Naive thymus-derived CD4-positive, alpha-beta T cell (primary cell): ENCODE data around the gene BIN1. TPM values are rescaled to one million over a fixed set of nuclear protein-coding genes. Genes with fewer than 3 reads are reported as not detected.

ENCODE experiments used
- ATAC-seq: fragments of 150-1000 bp; cut with Tn5 transposase; 2 replicates; pipeline ENCODE4 v1.10.0; 2021; ENCODE audit warnings: mild to moderate bottlenecking, moderate library complexity
- CTCF ChIA-PET: fragments of 350-600 bp; sonication (Branson Sonifier 250); formaldehyde crosslinking; loops from one replicate; lab custom pipeline; 2021; ENCODE audit warnings: antibody characterized with exemption; lab: Charles Lee
- POLR2A ChIA-PET: fragments of 350-600 bp; sonication (Branson Sonifier 250); formaldehyde crosslinking; loops from one replicate; lab custom pipeline; 2021; ENCODE audit warnings: antibody characterized with exemption, inconsistent platforms; lab: Charles Lee
- DNase-seq, 9 donors: peaks; one replicate each; pipeline versions ENCODE4 v3.0.0 to v3.0.0-alpha.2; 2020 to 2022; ENCODE audit warnings: mixed read lengths in 1 of 9
- H3K27ac ChIP-seq: one replicate; pipeline ENCODE4 v1.7.0; 2013; ENCODE audit warnings: mild to moderate bottlenecking, low read depth, low read length, moderate library complexity
- H3K27me3 ChIP-seq, 2 donors: one replicate each; pipeline ENCODE4 v1.7.0; 2013; ENCODE audit warnings: low read length in 2 of 2, mild to moderate bottlenecking in 2 of 2, moderate library complexity in 2 of 2; ENCODE audit not compliant: control insufficient read depth in 2 of 2, insufficient read depth in 2 of 2
- H3K36me3 ChIP-seq, 3 experiments: 1 replicate in 2 of 3; 2 replicates in 1 of 3; pipeline ENCODE4 v1.7.0; 2013; ENCODE audit warnings: low read length in 3 of 3, mild to moderate bottlenecking in 3 of 3, moderate library complexity in 1 of 3; ENCODE audit not compliant: insufficient read depth in 3 of 3, control insufficient read depth in 2 of 3
- H3K4me1 ChIP-seq, 2 donors: one replicate each; pipeline ENCODE4 v1.7.0; 2013; ENCODE audit warnings: low read length in 2 of 2, mild to moderate bottlenecking in 2 of 2, moderate library complexity in 1 of 2; ENCODE audit not compliant: control insufficient read depth in 2 of 2, insufficient read depth in 2 of 2
- H3K4me3 ChIP-seq: 2 replicates; pipeline ENCODE4 v1.7.0; 2013; ENCODE audit warnings: mild to moderate bottlenecking, low read length
- H3K9me3 ChIP-seq, 3 experiments: 1 replicate in 2 of 3; 2 replicates in 1 of 3; pipeline ENCODE4 v1.7.0; 2013; ENCODE audit warnings: low read length in 3 of 3; ENCODE audit not compliant: control insufficient read depth in 2 of 3
- H3K27ac Mint-ChIP-seq, 9 donors: one replicate each; pipeline ENCODE4 v1.8.0; 2020 to 2022; ENCODE audit warnings: mixed read lengths in 9 of 9, mild to moderate bottlenecking in 8 of 9, moderate library complexity in 5 of 9, inconsistent platforms in 2 of 9
- H3K27me3 Mint-ChIP-seq, 5 donors: one replicate each; pipeline ENCODE4 v1.8.0; 2021 to 2022; ENCODE audit warnings: mixed read lengths in 5 of 5, mild to moderate bottlenecking in 1 of 5
- H3K36me3 Mint-ChIP-seq, 5 donors: one replicate each; pipeline ENCODE4 v1.8.0; 2020 to 2022; ENCODE audit warnings: mixed read lengths in 5 of 5, mild to moderate bottlenecking in 3 of 5, inconsistent platforms in 1 of 5
- H3K4me1 Mint-ChIP-seq, 7 donors: one replicate each; pipeline ENCODE4 v1.8.0; 2020 to 2022; ENCODE audit warnings: mixed read lengths in 7 of 7, mild to moderate bottlenecking in 3 of 7, inconsistent platforms in 1 of 7
- H3K4me3 Mint-ChIP-seq, 10 donors: one replicate each; pipeline ENCODE4 v1.8.0; 2020 to 2022; ENCODE audit warnings: mild to moderate bottlenecking in 10 of 10, mixed read lengths in 10 of 10, moderate library complexity in 6 of 10, inconsistent platforms in 2 of 10
- H3K9me3 Mint-ChIP-seq, 11 donors: one replicate each; pipeline ENCODE4 v1.8.0; 2020 to 2022; ENCODE audit warnings: mixed read lengths in 11 of 11, mild to moderate bottlenecking in 4 of 11, inconsistent platforms in 1 of 11, moderate library complexity in 1 of 11
- intact Hi-C, 2 donors: fragments of 100-400 bp; cut with micrococcal nuclease; formaldehyde crosslinking; loops; one replicate each; pipeline ENCODE4 v1.15.1; 2023
- polyA plus RNA-seq, 2 donors: library from polyadenylated mRNA; unstranded; fragments of 300-500 nt; fragmentation: Illumina TruSeq; gene quantifications; one replicate each; pipeline ENCODE4 v1.2.3, GENCODE V29; 2021
- total RNA-seq, 6 experiments: library from RNA in 5 of 6; stranded (reverse) in 5 of 6; gene quantifications; 1 replicate in 5 of 6; 2 replicates in 1 of 6; pipeline ENCODE4 v1.2.3 and lab custom pipeline; 2021 to 2026

Gene BIN1
- total and polyA plus RNA-seq, 7 experiments from 2014 or later = 103 to 161 (median 117) TPM

GRCh38 chr2:127106457-127106990 is 430 bp downstream of the BIN1 start:
- Mint-ChIP-seq H3K4me3 (peak overlapping the region; percentile 52 to 96 (median 79)), H3K36me3 (no peaks in the 10 kb centered on the region), H3K4me1 (peaks cover 2 to 8% (median 5%) of the 10 kb centered on the region in 7 donors), H3K27me3 (peaks cover 0 to 52% (median 8%) of the 10 kb centered on the region in 5 donors), H3K27ac (peak overlapping the region in 1 of 9 donors; percentile 14), H3K9me3 (no peaks in the 10 kb centered on the region)
- peak; percentile 10 for ATAC-seq
- Histone ChIP-seq H3K4me1 (peaks cover 4% of the 10 kb centered on the region in 2 donors), H3K27me3 (no peaks in the 10 kb centered on the region), H3K4me3 (peak overlapping the region; percentile 66), H3K9me3 (no peaks in the 10 kb centered on the region), H3K36me3 (no peaks in the 10 kb centered on the region), H3K27ac (no peak overlapping the region)
- POLR2A ChIA-PET = interaction anchor here (3.1 to 3.7 kb wide), 2 partner anchors 21 to 25 kb away, joined by 17 to 21 read pairs; no protein-coding TSS in a partner anchor
- CTCF ChIA-PET = interaction anchor here (0.9 kb wide), 1 partner anchor 39 kb away, joined by 3 read pairs; no protein-coding TSS in a partner anchor
- DNase-seq = peak in 4 of 9 donors; percentile 11 to 29 (median 20)
- intact Hi-C loops = loop anchor here (2.0 kb wide), 2 partner anchors 26 to 38 kb away; no protein-coding TSS in a partner anchor

- Histone ChIP-seq H3K27me3 (no peaks in the 10 kb centered on the region), H3K4me3 (peak overlapping the region; percentile 66), H3K36me3 (no peaks in the 10 kb centered on the region), H3K9me3 (no peaks in the 10 kb centered on the region), H3K4me1 (peaks cover 4% of the 10 kb centered on the region in 2 donors), H3K27ac (no peak overlapping the region)
- peak overlapping the region; percentile 52 to 96 (median 79) for H3K4me3 Mint-ChIP-seq
- ChIA-PET CTCF (no interaction called here), POLR2A (interaction anchor here (1.1 to 3.7 kb wide), 3 partner anchors 20 to 31 kb away, joined by 4 to 21 read pairs (median 17); no protein-coding TSS in a partner anchor)
- peaks cover 0 to 48% (median 6%) of the 10 kb centered on the region in 5 donors for H3K27me3 Mint-ChIP-seq
- ATAC-seq (no peak), DNase-seq (no peak)
- H3K27ac Mint-ChIP-seq = no peak overlapping the region
- H3K9me3 Mint-ChIP-seq = no peaks in the 10 kb centered on the region
- H3K4me1 Mint-ChIP-seq = peaks cover 2 to 8% (median 5%) of the 10 kb centered on the region in 7 donors
- intact Hi-C loops = loop anchor here (2.0 kb wide), 2 partner anchors 25 to 37 kb away; no protein-coding TSS in a partner anchor
- no peaks in the 10 kb centered on the region for H3K36me3 Mint-ChIP-seq
These were observed 1.1 kb downstream of the BIN1 start for GRCh38 chr2:127105656-127106456.

DNA sequence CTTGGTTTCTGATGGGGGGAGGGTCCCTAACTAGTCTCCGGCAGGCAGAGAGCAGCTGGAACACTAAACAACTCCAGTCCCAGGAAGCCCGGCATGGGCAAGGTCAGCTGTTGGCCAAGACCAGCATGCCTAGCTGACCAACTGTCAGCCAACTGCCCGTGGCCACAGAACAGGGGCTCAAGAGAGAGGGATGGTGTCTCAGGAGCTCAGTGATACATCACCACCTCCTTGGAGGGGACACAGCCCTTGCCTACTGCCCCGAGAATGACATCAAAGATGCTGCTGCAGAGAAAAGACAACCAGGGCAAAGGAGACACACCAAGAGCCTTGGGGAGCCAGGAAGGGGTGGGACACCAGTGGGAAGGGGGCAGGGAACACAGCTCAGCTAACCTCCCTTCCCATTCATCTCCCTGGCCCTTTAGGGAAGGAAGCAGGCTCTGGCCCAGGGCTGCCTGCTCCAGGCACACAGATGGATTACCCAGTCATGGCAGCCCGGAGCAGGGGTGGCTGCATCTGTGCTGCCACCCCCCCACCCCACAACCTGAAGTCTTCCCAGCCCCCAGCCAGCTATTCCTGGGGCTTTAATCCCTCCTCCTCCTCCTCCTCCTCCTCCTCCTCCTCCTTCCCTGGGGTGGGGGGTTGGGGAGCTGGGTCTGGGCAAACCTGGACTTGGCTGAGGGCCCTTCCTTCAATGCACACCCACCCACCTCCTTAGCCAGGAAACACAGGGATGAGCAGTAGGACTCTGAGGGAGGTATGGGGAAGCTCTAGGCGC is 1.9 kb downstream of the BIN1 start:
- peak overlapping the region; percentile 12 to 96 (median 54) for H3K4me3 Mint-ChIP-seq
- H3K27ac ChIP-seq = no peak overlapping the region
- intact Hi-C loops = no loop called here
- ATAC-seq (no peak), DNase-seq (no peak)
- CTCF ChIA-PET = no interaction called here
- H3K4me1 Mint-ChIP-seq = peaks cover 2 to 8% (median 5%) of the 10 kb centered on the region in 7 donors
- peaks cover 4% of the 10 kb centered on the region in 2 donors for H3K4me1 ChIP-seq
- no peak overlapping the region for H3K27ac Mint-ChIP-seq
- POLR2A ChIA-PET = interaction anchor here (1.1 to 3.7 kb wide), 3 partner anchors 20 to 30 kb away, joined by 4 to 21 read pairs (median 17); no protein-coding TSS in a partner anchor
- H3K9me3 ChIP-seq = no peaks in the 10 kb centered on the region
- no peaks in the 10 kb centered on the region for H3K9me3 Mint-ChIP-seq
- no peaks in the 10 kb centered on the region for H3K27me3 ChIP-seq
- H3K4me3 ChIP-seq = no peak overlapping the region
- no peaks in the 10 kb centered on the region for H3K36me3 ChIP-seq
- no peaks in the 10 kb centered on the region for H3K36me3 Mint-ChIP-seq
- H3K27me3 Mint-ChIP-seq = peaks cover 0 to 44% (median 3%) of the 10 kb centered on the region in 5 donors

DNA sequence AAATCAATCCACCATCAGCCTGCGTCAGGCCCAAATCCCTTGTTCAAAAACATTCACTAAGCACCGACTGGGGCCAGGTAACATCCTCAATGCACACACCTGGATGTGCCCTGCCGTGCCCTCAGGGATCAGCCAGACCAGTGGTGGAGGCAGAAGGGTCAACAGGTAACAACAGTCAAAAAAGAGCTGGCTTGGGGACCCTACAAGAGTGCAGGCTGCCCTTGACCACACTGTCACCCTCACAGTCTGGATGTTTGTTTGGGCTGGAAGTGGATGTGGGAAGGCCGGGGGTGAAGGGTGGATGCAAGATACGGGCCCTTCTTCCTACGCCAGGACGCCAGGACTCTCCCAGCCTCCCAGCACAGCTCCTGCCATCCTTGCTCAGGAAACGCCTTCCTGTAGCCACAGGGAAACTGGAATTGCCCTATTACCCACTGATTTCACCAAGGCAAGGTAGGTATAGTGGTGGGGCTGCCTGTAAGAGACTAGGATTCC is 2.7 kb downstream of the BIN1 start:
- POLR2A ChIA-PET = interaction anchor here (3.7 kb wide), 1 partner anchor 23 kb away, joined by 21 read pairs; no protein-coding TSS in a partner anchor
- H3K4me1 ChIP-seq = peaks cover 4% of the 10 kb centered on the region in 2 donors

GRCh38 chr2:127103243-127104165 is 3.5 kb downstream of the BIN1 start:
- H3K27me3 ChIP-seq = no peaks in the 10 kb centered on the region
- no peaks in the 10 kb centered on the region for H3K9me3 ChIP-seq
- peaks cover 4% of the 10 kb centered on the region in 2 donors for H3K4me1 ChIP-seq
- H3K27ac ChIP-seq = no peak overlapping the region
- H3K4me3 ChIP-seq = no peak overlapping the region
- ATAC-seq (no peak), DNase-seq (no peak)
- Mint-ChIP-seq H3K4me1 (peaks cover 2 to 8% (median 5%) of the 10 kb centered on the region in 7 donors), H3K27me3 (peaks cover 0 to 37% (median 3%) of the 10 kb centered on the region in 5 donors), H3K9me3 (peaks cover 0 to 2% (median 0%) of the 10 kb centered on the region in 11 donors), H3K27ac (no peak overlapping the region), H3K4me3 (peak overlapping the region in 1 of 10 donors; percentile 56), H3K36me3 (no peaks in the 10 kb centered on the region)
- intact Hi-C loops = no loop called here
- CTCF ChIA-PET = no interaction called here
- POLR2A ChIA-PET = no interaction called here
- H3K36me3 ChIP-seq = no peaks in the 10 kb centered on the region

More for the DNA sequence above, 2.7 kb downstream of the BIN1 start:
- no peaks in the 10 kb centered on the region for H3K9me3 ChIP-seq
- Mint-ChIP-seq H3K27ac (no peak overlapping the region), H3K36me3 (no peaks in the 10 kb centered on the region), H3K27me3 (peaks cover 0 to 38% (median 3%) of the 10 kb centered on the region in 5 donors), H3K4me3 (peak overlapping the region in 7 of 10 donors; percentile 36 to 96 (median 52)), H3K9me3 (peaks cover 0 to under 1% (median 0%) of the 10 kb centered on the region in 11 donors), H3K4me1 (peaks cover 2 to 8% (median 5%) of the 10 kb centered on the region in 7 donors)
- no peak for DNase-seq
- no peaks in the 10 kb centered on the region for H3K27me3 ChIP-seq
- CTCF ChIA-PET = no interaction called here
- no peak overlapping the region for H3K27ac ChIP-seq
- intact Hi-C loops = no loop called here
- ATAC-seq = no peak
- H3K4me3 ChIP-seq = no peak overlapping the region
- H3K36me3 ChIP-seq = no peaks in the 10 kb centered on the region
